Activated naive CD8-positive, alpha-beta T cell treated with anti-CD3 and anti-CD28 coated beads for 36 hours (primary cell): ENCODE data around the gene CNOT1. TPM values are rescaled to one million over a fixed set of nuclear protein-coding genes. Genes with fewer than 3 reads are reported as not detected.
"Not testable (repeated sequence)": the region's sequence is repeated elsewhere in the genome, so short reads cannot be mapped to it uniquely, and the experiment has no call there.

Source experiments
- DNase-seq: peaks from one replicate; pipeline ENCODE4 v3.0.0; 2021
- H3K27ac Mint-ChIP-seq: one replicate; pipeline ENCODE4 v1.8.0; 2022; ENCODE audit warnings: mild to moderate bottlenecking, moderate library complexity, mixed read lengths
- H3K27me3 Mint-ChIP-seq: one replicate; pipeline ENCODE4 v1.8.0; 2022; ENCODE audit warnings: mild to moderate bottlenecking, mixed read lengths
- H3K36me3 Mint-ChIP-seq: one replicate; pipeline ENCODE4 v1.8.0; 2021; ENCODE audit warnings: mild to moderate bottlenecking, mixed read lengths
- H3K4me1 Mint-ChIP-seq: one replicate; pipeline ENCODE4 v1.8.0; 2021; ENCODE audit warnings: mixed read lengths
- H3K4me3 Mint-ChIP-seq: one replicate; pipeline ENCODE4 v1.8.0; 2022; ENCODE audit warnings: mild to moderate bottlenecking, moderate library complexity, mixed read lengths
- H3K9me3 Mint-ChIP-seq: one replicate; pipeline ENCODE4 v1.8.0; 2022; ENCODE audit warnings: mixed read lengths
- total RNA-seq, 2 experiments: library from RNA; stranded (reverse); gene quantifications; one replicate each; pipeline ENCODE4 v1.2.3, GENCODE V29; 2021

CNOT1 gene
- total RNA-seq, 2 experiments from 2014 or later, result 295 to 317 TPM

DNA sequence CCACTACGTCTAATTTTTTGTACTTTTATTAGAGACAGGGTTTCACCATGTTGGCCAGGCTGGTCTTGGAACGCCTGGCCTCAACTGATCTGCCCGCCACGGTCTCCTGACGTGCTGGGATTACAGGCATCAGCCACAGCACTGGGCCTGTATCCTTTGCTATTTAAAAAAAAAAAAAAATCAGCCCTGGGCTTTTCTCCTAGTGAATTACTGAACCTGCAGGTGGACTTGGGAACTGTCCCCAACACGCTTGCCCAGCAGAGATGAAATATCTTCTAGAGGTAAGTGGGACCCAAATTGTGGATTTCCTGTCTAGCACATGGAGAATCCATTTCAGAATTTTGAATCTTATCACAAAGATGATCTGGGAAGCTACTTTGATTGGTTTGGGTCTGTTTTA, 14.8 kb downstream of the CNOT1 start:
- peaks cover 42% of the 10 kb centered on the region for H3K36me3 Mint-ChIP-seq
- H3K27ac Mint-ChIP-seq, result no peak overlapping the region
- H3K4me3 Mint-ChIP-seq, result no peak overlapping the region
- peaks cover 1% of the 10 kb centered on the region for H3K9me3 Mint-ChIP-seq
- H3K4me1 Mint-ChIP-seq, result peaks cover 26% of the 10 kb centered on the region
- no peaks in the 10 kb centered on the region for H3K27me3 Mint-ChIP-seq
- no peak for DNase-seq

- Mint-ChIP-seq H3K9me3 (peaks cover 1% of the 10 kb centered on the region), H3K4me3 (no peak overlapping the region), H3K36me3 (peaks cover 36% of the 10 kb centered on the region), H3K27me3 (no peaks in the 10 kb centered on the region), H3K27ac (no peak overlapping the region), H3K4me1 (peaks cover 23% of the 10 kb centered on the region)
- no peak for DNase-seq
These were observed 15.4 kb downstream of the CNOT1 start for GRCh38 chr16:58614212-58614611.

- DNase-seq, H3K4me3 Mint-ChIP-seq, H3K9me3 Mint-ChIP-seq, H3K27ac Mint-ChIP-seq, H3K27me3 Mint-ChIP-seq: not testable (repeated sequence)
- peaks cover 45% of the 10 kb centered on the region for H3K36me3 Mint-ChIP-seq
- peaks cover 28% of the 10 kb centered on the region for H3K4me1 Mint-ChIP-seq
These were observed 16.7 kb downstream of the CNOT1 start for GRCh38 chr16:58612965-58613364.

DNA sequence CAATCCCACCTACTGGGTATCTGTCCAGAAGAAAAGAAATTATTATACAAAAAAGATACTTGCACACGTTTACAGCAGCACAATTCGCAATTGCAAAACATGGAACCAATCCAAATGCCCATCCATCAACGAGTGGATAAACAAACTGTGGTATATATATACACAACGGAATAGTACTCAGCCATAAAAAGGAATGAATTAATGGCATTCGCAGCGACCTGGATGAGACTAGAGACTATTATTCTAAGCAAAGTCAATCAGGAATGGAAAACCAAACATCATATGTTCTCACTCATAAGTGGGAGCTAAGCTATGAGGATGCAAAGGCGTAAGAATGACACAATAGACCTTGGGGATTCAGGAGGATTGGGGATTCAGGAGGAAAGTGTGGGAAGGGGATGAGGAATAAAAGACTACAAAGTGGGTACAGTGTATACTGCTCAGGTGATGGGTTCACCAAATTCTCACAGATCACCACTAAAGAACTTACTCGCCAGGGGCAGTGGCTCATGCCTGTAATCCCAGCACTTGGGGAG, 21.0 kb downstream of the CNOT1 start:
- Mint-ChIP-seq H3K4me3 (no peak overlapping the region), H3K4me1 (peaks cover 23% of the 10 kb centered on the region), H3K36me3 (peaks cover 34% of the 10 kb centered on the region), H3K27me3 (no peaks in the 10 kb centered on the region), H3K9me3 (peaks cover 1% of the 10 kb centered on the region), H3K27ac (peak overlapping the region; percentile 7)
- no peak for DNase-seq

- Mint-ChIP-seq H3K4me3 (no peak overlapping the region), H3K27ac (no peak overlapping the region)
These were observed 24.1 kb downstream of the CNOT1 start for GRCh38 chr16:58605562-58605961.

GRCh38 chr16:58591083-58591482, 38.5 kb downstream of the CNOT1 start:
- Mint-ChIP-seq H3K27me3 (no peaks in the 10 kb centered on the region), H3K27ac (no peak overlapping the region), H3K4me1 (peaks cover 16% of the 10 kb centered on the region), H3K9me3 (no peaks in the 10 kb centered on the region), H3K36me3 (peaks cover 25% of the 10 kb centered on the region), H3K4me3 (no peak overlapping the region)
- DNase-seq, result no peak

More at GRCh38 chr16:58605562-58605961, 24.1 kb downstream of the CNOT1 start:
- Mint-ChIP-seq H3K4me1 (peaks cover 29% of the 10 kb centered on the region), H3K36me3 (peaks cover 34% of the 10 kb centered on the region), H3K9me3 (no peaks in the 10 kb centered on the region), H3K27me3 (no peaks in the 10 kb centered on the region)
- DNase-seq, result no peak

DNA sequence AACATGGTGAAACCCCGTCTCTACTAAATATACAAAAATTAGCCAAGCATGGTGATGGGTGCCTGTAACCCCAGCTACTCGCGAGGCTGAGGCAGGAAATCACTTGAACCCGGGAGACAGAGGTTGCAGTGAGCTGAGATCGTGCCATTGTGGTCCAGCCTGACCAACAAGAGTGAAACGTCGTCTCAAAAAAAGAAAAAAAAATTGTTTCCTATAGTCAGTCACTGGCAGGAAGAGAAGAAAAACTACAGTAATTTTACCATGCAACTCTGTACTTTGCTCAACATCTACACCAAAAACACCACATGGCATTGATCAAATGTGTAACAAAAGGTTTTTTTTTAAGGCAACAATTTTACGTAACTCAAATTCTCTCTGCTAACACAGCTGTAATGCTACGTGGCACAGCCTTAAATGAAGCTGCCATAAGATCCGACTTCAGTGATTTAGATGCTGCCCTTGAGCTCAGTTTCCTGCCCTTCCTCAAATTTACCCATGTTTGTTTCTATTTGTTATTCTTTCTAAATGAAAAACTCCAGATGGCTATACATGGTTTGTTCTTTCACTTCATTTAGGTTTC, 40.2 kb downstream of the CNOT1 start:
- Mint-ChIP-seq H3K9me3 (no peaks in the 10 kb centered on the region), H3K27me3 (no peaks in the 10 kb centered on the region)

DNA sequence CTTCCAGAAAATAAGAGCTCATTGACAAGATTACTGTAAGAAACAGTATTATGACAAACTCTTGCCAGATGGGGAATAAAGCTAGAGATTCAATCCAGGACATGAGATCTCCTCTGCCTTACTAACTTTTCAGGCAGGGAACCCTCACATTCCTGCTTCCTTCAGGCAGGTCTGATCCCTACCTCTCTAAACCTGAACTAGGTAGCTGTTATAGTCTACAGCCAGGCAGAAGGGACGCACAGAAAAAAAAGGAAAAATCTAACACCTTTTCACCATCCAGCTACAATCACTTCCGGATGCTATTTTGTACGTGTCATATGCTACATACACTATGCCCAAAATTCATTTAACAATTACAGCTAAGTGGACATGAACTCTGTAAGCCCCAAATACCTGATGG, 41.2 kb downstream of the CNOT1 start:
- Mint-ChIP-seq H3K27me3 (no peaks in the 10 kb centered on the region), H3K9me3 (no peaks in the 10 kb centered on the region), H3K4me3 (no peak overlapping the region), H3K36me3 (peaks cover 32% of the 10 kb centered on the region), H3K4me1 (peaks cover 24% of the 10 kb centered on the region), H3K27ac (no peak overlapping the region)
- no peak for DNase-seq

More for the DNA sequence above, 40.2 kb downstream of the CNOT1 start:
- no peak for DNase-seq
- peaks cover 31% of the 10 kb centered on the region for H3K36me3 Mint-ChIP-seq
- H3K4me3 Mint-ChIP-seq, result no peak overlapping the region
- H3K27ac Mint-ChIP-seq, result peak overlapping the region; percentile 34
- H3K4me1 Mint-ChIP-seq, result peaks cover 23% of the 10 kb centered on the region

- Mint-ChIP-seq H3K27me3 (no peaks in the 10 kb centered on the region), H3K36me3 (peaks cover 26% of the 10 kb centered on the region), H3K9me3 (no peaks in the 10 kb centered on the region), H3K4me1 (peaks cover 23% of the 10 kb centered on the region), H3K27ac (peak overlapping the region; percentile 52), H3K4me3 (no peak overlapping the region)
- no peak for DNase-seq
These were observed 43.1 kb downstream of the CNOT1 start for GRCh38 chr16:58586340-58587030.

GRCh38 chr16:58584831-58585505, 44.7 kb downstream of the CNOT1 start:
- no peaks in the 10 kb centered on the region for H3K27me3 Mint-ChIP-seq
- no peak overlapping the region for H3K4me3 Mint-ChIP-seq
- H3K36me3 Mint-ChIP-seq, result peaks cover 19% of the 10 kb centered on the region
- H3K27ac Mint-ChIP-seq, result peak overlapping the region; percentile 48
- peaks cover 16% of the 10 kb centered on the region for H3K4me1 Mint-ChIP-seq
- no peak for DNase-seq
- H3K9me3 Mint-ChIP-seq, result no peaks in the 10 kb centered on the region

DNA sequence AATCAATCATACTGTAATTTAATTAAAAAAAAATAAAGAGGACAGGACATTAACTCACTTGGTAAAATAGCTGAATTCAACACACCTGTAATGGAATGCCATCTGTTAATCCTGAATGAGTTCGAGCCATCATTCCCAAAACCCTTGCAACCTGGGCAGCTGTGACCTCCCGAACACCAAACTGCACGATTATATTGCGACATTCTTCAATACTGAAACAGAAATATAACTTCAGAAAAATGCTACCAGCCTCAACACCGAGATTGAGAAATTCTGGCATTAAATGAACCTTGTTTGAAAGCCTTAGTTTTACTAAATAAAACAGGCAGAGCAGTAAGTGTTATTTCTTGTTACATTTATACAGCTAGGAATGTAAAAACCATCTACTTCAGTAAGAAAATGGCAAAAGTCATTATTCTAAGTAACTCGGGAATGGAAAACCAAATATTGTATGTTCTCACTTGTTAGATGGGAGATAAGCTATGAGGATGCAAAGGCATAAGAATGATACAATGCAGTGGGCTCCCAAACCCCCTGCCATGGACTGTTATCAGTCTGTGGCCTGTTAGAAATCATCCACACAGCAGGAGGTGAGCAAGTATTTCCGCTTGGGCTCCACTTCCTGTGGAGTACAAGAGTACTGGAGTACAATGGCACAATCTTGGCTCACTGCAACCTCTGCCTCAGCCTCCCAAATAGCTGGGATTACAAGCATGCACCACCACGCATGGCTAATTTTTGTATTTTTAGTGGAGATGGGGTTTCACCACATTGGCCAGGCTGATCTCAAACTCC, 46.5 kb downstream of the CNOT1 start:
- Mint-ChIP-seq H3K9me3 (no peaks in the 10 kb centered on the region), H3K4me3 (no peak overlapping the region), H3K27ac (no peak overlapping the region), H3K4me1 (peaks cover 14% of the 10 kb centered on the region), H3K27me3 (no peaks in the 10 kb centered on the region), H3K36me3 (peaks cover 25% of the 10 kb centered on the region)
- peak; percentile 10 for DNase-seq

DNA sequence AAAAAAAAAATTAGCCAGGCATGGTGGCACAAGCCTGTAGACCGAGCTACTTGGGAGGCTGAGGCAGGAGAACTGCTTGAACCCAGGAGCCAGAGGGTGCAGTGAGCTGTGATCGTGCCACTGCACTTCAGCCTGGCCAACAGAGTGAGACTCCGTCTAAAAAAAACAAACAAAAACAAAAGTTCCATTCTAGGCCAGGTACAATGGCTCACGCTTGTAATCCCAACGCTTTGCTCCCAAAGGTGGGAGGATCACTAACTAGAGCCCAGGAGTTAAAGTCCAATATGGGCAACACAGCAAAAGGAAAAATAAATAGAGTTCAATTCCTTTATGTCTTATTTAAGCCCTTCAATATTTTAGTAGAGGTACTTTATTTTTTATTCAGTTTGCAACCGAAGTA, 47.5 kb downstream of the CNOT1 start:
- peaks cover 13% of the 10 kb centered on the region for H3K4me1 Mint-ChIP-seq
- peaks cover 36% of the 10 kb centered on the region for H3K36me3 Mint-ChIP-seq
- DNase-seq, result no peak
- H3K27ac Mint-ChIP-seq, result no peak overlapping the region
- no peak overlapping the region for H3K4me3 Mint-ChIP-seq
- H3K27me3 Mint-ChIP-seq, result no peaks in the 10 kb centered on the region
- H3K9me3 Mint-ChIP-seq, result no peaks in the 10 kb centered on the region

DNA sequence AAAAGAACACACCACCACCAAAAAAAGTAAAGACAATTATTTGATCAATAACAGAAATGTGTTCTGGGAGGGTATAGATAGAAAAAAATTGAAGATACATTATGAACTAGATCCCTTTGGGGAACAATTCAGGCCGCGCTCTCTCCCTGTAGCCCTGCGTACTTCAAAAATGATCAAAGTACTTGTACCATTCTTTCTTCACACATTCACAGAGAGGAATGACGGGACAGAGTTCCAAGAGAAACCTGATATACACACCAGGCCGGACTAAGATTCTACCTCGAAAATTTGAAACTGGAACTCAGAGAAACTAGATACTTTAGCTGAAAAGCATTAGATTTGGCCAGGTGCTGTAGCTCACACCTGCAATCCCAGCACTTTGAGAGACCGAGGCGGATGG, 50.0 kb downstream of the CNOT1 start:
- peaks cover 36% of the 10 kb centered on the region for H3K36me3 Mint-ChIP-seq
- no peak overlapping the region for H3K4me3 Mint-ChIP-seq
- H3K9me3 Mint-ChIP-seq, result no peaks in the 10 kb centered on the region
- DNase-seq, result no peak
- H3K27ac Mint-ChIP-seq, result no peak overlapping the region
- H3K27me3 Mint-ChIP-seq, result no peaks in the 10 kb centered on the region
- peaks cover 2% of the 10 kb centered on the region for H3K4me1 Mint-ChIP-seq

DNA sequence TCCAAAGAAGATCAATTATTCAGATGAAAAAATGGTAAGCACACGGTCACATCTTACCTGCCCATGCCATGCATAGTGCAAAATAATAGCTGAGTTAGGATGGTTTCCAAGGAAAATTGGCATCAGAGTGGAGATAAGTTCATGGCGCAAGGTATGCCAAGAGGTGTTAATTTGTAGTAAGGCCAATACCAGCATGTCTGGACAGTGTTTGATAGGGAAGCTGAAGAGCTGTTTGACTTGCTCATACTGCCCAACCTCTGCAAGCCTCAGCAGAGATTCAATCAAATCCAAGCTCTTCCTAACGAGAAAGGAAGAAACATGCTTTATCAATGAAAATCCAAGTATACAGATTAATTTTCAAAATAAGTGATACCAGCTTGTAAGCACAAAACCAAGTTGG, 51.0 kb downstream of the CNOT1 start:
- Mint-ChIP-seq H3K4me1 (no peaks in the 10 kb centered on the region), H3K27me3 (no peaks in the 10 kb centered on the region), H3K4me3 (no peak overlapping the region), H3K9me3 (no peaks in the 10 kb centered on the region), H3K27ac (no peak overlapping the region), H3K36me3 (peaks cover 39% of the 10 kb centered on the region)
- no peak for DNase-seq

- H3K9me3 Mint-ChIP-seq, result no peaks in the 10 kb centered on the region
- H3K4me3 Mint-ChIP-seq, result no peak overlapping the region
- no peak overlapping the region for H3K27ac Mint-ChIP-seq
- no peaks in the 10 kb centered on the region for H3K4me1 Mint-ChIP-seq
- no peak for DNase-seq
- no peaks in the 10 kb centered on the region for H3K27me3 Mint-ChIP-seq
- H3K36me3 Mint-ChIP-seq, result peaks cover 44% of the 10 kb centered on the region
These were observed 52.5 kb downstream of the CNOT1 start for GRCh38 chr16:58577141-58577540.
